GM11168 (cell line): ENCODE data around the gene FEZF1.
"Not testable (repeated sequence)": the region's sequence is repeated elsewhere in the genome, so short reads cannot be mapped to it uniquely, and the experiment has no call there.

ENCODE experiments used
- in situ Hi-C: fragments of 300-500 bp; cut with MboI; formaldehyde crosslinking; loops from one replicate; pipeline ENCODE4 v1.12.0; 2022; ENCODE audit warnings: low sequenced_read_pairs; ENCODE audit not compliant: unreplicated experiment

FEZF1 gene

GRCh38 chr7:122309421-122309820 lies 4.9 kb upstream of the FEZF1 start:
- in situ Hi-C loops = no loop called here

GRCh38 chr7:122307228-122307621 lies 2.7 kb upstream of the FEZF1 start:
- in situ Hi-C loops = no loop called here

GRCh38 chr7:122306320-122307227 lies 2.0 kb upstream of the FEZF1 start:
- in situ Hi-C loops = no loop called here

- in situ Hi-C loops = no loop called here
Observed at GRCh38 chr7:122305475-122306319, 1.1 kb upstream of the FEZF1 start.

GRCh38 chr7:122304996-122305421 lies 459 bp upstream of the FEZF1 start:
- in situ Hi-C loops = no loop called here

GRCh38 chr7:122303531-122304318 lies 825 bp downstream of the FEZF1 start:
- in situ Hi-C loops = no loop called here

- in situ Hi-C loops = no loop called here
Observed at GRCh38 chr7:122302761-122303530, 1.6 kb downstream of the FEZF1 start.

- in situ Hi-C loops = no loop called here
Observed at GRCh38 chr7:122301858-122302760, 2.4 kb downstream of the FEZF1 start.

- in situ Hi-C loops = no loop called here
Observed at GRCh38 chr7:122300956-122301833, 3.4 kb downstream of the FEZF1 start.

GRCh38 chr7:122300211-122300932 lies 4.2 kb downstream of the FEZF1 start:
- in situ Hi-C loops = no loop called here

- in situ Hi-C loops = no loop called here
Observed at GRCh38 chr7:122299624-122300210, 4.8 kb downstream of the FEZF1 start.

GRCh38 chr7:122298618-122299017 lies 5.9 kb downstream of the FEZF1 start:
- in situ Hi-C loops = no loop called here

- in situ Hi-C loops = no loop called here
Observed at GRCh38 chr7:122298131-122298530, 6.4 kb downstream of the FEZF1 start.

- in situ Hi-C loops = no loop called here
Observed at GRCh38 chr7:122291189-122291588, 13.4 kb downstream of the FEZF1 start.

- in situ Hi-C loops = no loop called here
Observed at GRCh38 chr7:122290476-122290875, 14.1 kb downstream of the FEZF1 start.

- in situ Hi-C loops = no loop called here
Observed at GRCh38 chr7:122289426-122289825, 15.1 kb downstream of the FEZF1 start.

GRCh38 chr7:122284608-122285007 lies 19.9 kb downstream of the FEZF1 start:
- in situ Hi-C loops = not testable (repeated sequence)
